ENCODE data around the gene DOP1A. TPM values are rescaled to one million over a fixed set of nuclear protein-coding genes. Genes with fewer than 3 reads are reported as not detected.
A peak's percentile ranks its signal among the peaks of the same experiment; 100 is the strongest.

DOP1A gene
- total RNA-seq, 4 donors from 2014 or later, result 20.2 to 33.4 (median 22.4) TPM

DNA sequence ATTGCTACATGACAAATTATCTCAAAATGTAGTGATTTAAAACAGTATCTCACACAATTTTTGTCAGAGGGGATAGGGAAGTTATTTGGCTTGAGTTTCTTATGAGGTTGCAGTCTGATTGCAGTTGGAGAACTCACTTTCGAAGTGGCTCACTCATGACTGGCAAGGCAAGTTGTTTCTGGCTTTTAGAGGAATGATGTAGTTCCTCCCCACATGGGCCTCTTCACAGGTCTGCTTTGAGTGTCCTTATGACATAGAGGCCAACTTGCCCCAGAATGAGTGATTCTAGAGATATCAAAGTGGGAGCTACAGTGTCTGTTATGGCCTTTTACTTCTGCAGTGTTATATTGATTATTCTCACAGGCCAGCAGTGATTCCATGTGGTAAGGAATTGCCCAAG is 6.1 kb downstream of the DOP1A start:
- DNase-seq (ENCODE audit: low spot score) (no peak), ATAC-seq (ENCODE audit: low FRiP score) (no peak)
- TF ChIP-seq, protein P1, sequence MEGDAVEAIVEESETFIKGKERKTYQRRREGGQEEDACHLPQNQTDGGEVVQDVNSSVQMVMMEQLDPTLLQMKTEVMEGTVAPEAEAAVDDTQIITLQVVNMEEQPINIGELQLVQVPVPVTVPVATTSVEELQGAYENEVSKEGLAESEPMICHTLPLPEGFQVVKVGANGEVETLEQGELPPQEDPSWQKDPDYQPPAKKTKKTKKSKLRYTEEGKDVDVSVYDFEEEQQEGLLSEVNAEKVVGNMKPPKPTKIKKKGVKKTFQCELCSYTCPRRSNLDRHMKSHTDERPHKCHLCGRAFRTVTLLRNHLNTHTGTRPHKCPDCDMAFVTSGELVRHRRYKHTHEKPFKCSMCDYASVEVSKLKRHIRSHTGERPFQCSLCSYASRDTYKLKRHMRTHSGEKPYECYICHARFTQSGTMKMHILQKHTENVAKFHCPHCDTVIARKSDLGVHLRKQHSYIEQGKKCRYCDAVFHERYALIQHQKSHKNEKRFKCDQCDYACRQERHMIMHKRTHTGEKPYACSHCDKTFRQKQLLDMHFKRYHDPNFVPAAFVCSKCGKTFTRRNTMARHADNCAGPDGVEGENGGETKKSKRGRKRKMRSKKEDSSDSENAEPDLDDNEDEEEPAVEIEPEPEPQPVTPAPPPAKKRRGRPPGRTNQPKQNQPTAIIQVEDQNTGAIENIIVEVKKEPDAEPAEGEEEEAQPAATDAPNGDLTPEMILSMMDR (IDR thresholded peaks at IDR 0.05), result no peak

- no peak for ATAC-seq (ENCODE audit: low FRiP score)
- no peak for DNase-seq (ENCODE audit: low spot score)
- TF ChIP-seq, protein P1 (IDR thresholded peaks at IDR 0.05), result no peak
These were observed 16.0 kb downstream of the DOP1A start for GRCh38 chr6:83083476-83083875.

DNA sequence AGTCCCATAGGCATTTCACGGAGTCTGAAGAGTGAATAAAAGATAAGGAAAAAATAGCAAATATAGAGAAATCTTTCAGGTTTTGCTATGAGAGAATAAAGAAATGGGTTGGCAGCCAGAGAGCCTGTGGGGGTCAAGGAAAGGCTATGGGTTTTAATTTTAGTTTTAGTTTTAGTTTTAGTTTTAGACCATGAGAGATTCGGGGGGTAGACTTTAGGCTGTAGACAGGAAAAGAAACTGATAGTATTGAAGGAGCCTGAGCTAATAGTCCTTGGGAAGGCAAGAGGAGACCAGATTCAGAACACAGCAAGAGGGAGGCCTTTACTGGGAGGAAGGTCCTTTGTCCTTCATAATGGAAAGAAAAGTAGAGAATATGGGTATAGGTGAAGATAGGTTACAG is 19.3 kb downstream of the DOP1A start:
- ATAC-seq (ENCODE audit: low FRiP score) (no peak), DNase-seq (ENCODE audit: low spot score) (no peak)
- TF ChIP-seq, protein P1 (IDR thresholded peaks at IDR 0.05), result no peak

DNA sequence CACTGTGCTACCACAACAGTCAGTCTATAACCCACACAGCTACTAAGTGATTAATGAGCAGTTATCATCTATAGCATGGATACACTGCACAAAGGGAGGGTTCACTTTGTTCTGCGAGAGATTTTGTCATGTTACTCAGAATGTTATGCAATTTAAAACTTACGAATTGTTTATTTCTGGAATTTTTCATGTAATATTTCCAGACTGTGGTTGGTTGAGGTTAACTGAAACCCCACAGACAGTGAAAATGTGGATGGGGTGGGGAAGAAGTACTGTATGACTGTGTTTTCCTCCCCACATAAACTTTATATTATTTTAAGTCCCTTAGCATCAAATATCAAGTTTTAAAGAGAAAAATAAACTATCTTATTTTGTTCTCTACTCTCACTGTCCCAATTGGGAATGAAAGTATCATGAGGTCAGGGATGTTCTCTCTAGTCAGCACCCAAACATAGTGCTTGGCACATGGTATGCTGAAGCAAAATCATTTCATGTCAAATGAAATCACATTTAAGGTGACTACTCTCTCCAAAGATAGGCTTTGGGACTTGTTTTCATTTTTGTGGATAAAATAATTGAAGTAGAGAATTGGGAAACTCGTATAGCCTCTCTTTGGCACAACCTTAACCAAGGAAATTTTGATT is 25.4 kb downstream of the DOP1A start:
- DNase-seq (ENCODE audit: low spot score), result no peak
- TF ChIP-seq, protein P1 (IDR thresholded peaks at IDR 0.05), result no peak
- ATAC-seq (ENCODE audit: low FRiP score), result peak; percentile 37

- DNase-seq (ENCODE audit: low spot score) (no peak), ATAC-seq (ENCODE audit: low FRiP score) (no peak)
These were observed 29.3 kb downstream of the DOP1A start for GRCh38 chr6:83096791-83097190.

GRCh38 chr6:83097204-83097603 is 29.7 kb downstream of the DOP1A start:
- ATAC-seq (ENCODE audit: low FRiP score) (no peak), DNase-seq (ENCODE audit: low spot score) (no peak)

More at GRCh38 chr6:83096791-83097190, 29.3 kb downstream of the DOP1A start:
- TF ChIP-seq, protein P1 (IDR thresholded peaks at IDR 0.05), result no peak

DNA sequence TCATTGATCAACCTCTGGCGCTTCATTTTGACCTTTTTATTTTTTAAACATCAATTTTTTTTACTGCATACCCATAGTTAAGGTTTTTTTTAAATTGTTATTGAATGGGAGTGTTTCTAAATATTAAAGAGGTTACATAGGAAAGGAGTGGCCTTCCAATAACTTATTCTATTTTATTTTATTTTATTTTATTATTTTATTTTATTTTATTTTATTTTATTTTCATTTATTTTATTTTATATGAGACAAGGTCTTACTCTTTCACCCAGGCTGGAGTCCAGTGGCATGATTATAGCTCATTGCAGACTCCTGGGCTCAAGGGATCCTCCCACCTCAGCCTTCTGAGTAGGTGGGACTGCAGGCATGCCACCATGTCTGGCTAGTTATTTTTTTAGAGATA is 30.2 kb downstream of the DOP1A start:
- no peak for ATAC-seq (ENCODE audit: low FRiP score)
- TF ChIP-seq, protein P1 (IDR thresholded peaks at IDR 0.05), result no peak
- DNase-seq (ENCODE audit: low spot score), result no peak

More at GRCh38 chr6:83097204-83097603, 29.7 kb downstream of the DOP1A start:
- TF ChIP-seq, protein P1 (IDR thresholded peaks at IDR 0.05), result no peak
